ENCODE results near the gene DMTF1.

DMTF1 gene

GRCh38 chr7:87148332-87148955 is 3.8 kb upstream of the DMTF1 start:
- no peak overlapping the region for H3K23ac ChIP-seq (ENCODE audit: low read length in 2 of 2)
- no peak overlapping the region for H2BK15ac ChIP-seq (ENCODE audit: low read depth, poor library complexity, severe bottlenecking)
- no peak overlapping the region for H2BK120ac ChIP-seq (ENCODE audit: low read depth, low read length)
- H3K18ac ChIP-seq (ENCODE audit: low read depth in 1 of 2, low read length in 2 of 2), result no peak overlapping the region
- H2BK12ac ChIP-seq (ENCODE audit: low read length in 2 of 2), result no peak overlapping the region
- no peak overlapping the region for H3K27ac ChIP-seq (ENCODE audit: low read length, poor library complexity, severe bottlenecking)
- no peak overlapping the region for H3K4ac ChIP-seq (ENCODE audit: low read depth in 1 of 2, low read length in 2 of 2)
- peak overlapping the region; percentile 55 for H3K9ac ChIP-seq (ENCODE audit: low read length)
- no peak overlapping the region for H2AK5ac ChIP-seq (ENCODE audit: low read length, severe bottlenecking)
- H3K4me1 ChIP-seq (ENCODE audit: control insufficient read depth, insufficient read depth, low read depth, low read length), result no peaks in the 10 kb centered on the region
- no peaks in the 10 kb centered on the region for H3K9me3 ChIP-seq (ENCODE audit: control insufficient read depth, low read length)
- no CpG with 5 or more reads among the region's 1 CpG for WGBS
- no peaks in the 10 kb centered on the region for H3K36me3 ChIP-seq (ENCODE audit: control insufficient read depth in 1 of 2, insufficient read depth in 2 of 2, low read depth in 1 of 2, low read length in 2 of 2)
- no peaks in the 10 kb centered on the region for H3K79me1 ChIP-seq (replicated peaks; ENCODE audit: low read length, poor library complexity, severe bottlenecking)
- no peak overlapping the region for H3K4me3 ChIP-seq (ENCODE audit: insufficient read depth in 1 of 2, low read depth in 1 of 2, low read length in 2 of 2)
- H2AFZ ChIP-seq (ENCODE audit: low read depth, low read length), result no peak overlapping the region
- H2BK5ac ChIP-seq (ENCODE audit: low read depth, low read length, poor library complexity, severe bottlenecking), result no peak overlapping the region
- H3K14ac ChIP-seq (ENCODE audit: low read length in 2 of 2), result no peak overlapping the region
- no peak overlapping the region for H4K91ac ChIP-seq (ENCODE audit: low read length)
- DNase-seq, result peak; percentile 62
- H3K4me2 ChIP-seq (ENCODE audit: low read length, poor library complexity, severe bottlenecking), result no peak overlapping the region
- H3K27me3 ChIP-seq (ENCODE audit: control insufficient read depth in 1 of 2, insufficient read depth in 1 of 2, low read length in 2 of 2), result no peaks in the 10 kb centered on the region
- no peak overlapping the region for H4K8ac ChIP-seq (ENCODE audit: low read length)

GRCh38 chr7:87151002-87151728 is 1.1 kb upstream of the DMTF1 start:
- 67% methylated on average over 6 of the region's 9 CpGs for WGBS
- Histone ChIP-seq H3K18ac (ENCODE audit: low read depth in 1 of 2, low read length in 2 of 2) (no peak overlapping the region), H3K4ac (ENCODE audit: low read depth in 1 of 2, low read length in 2 of 2) (no peak overlapping the region), H3K9ac (ENCODE audit: low read length) (peak overlapping the region; percentile 99), H2AFZ (ENCODE audit: low read depth, low read length) (no peak overlapping the region), H2BK15ac (ENCODE audit: low read depth, poor library complexity, severe bottlenecking) (no peak overlapping the region), H4K8ac (ENCODE audit: low read length) (no peak overlapping the region), H2BK5ac (ENCODE audit: low read depth, low read length, poor library complexity, severe bottlenecking) (no peak overlapping the region), H3K4me3 (ENCODE audit: insufficient read depth in 1 of 2, low read depth in 1 of 2, low read length in 2 of 2) (peak overlapping the region in 1 of 2 experiments; percentile 93), H2BK12ac (ENCODE audit: low read length in 2 of 2) (no peak overlapping the region), H3K27me3 (ENCODE audit: control insufficient read depth in 1 of 2, insufficient read depth in 1 of 2, low read length in 2 of 2) (no peaks in the 10 kb centered on the region), H3K9me3 (ENCODE audit: control insufficient read depth, low read length) (no peaks in the 10 kb centered on the region), H3K23ac (ENCODE audit: low read length in 2 of 2) (no peak overlapping the region), H2BK120ac (ENCODE audit: low read depth, low read length) (no peak overlapping the region), H3K27ac (ENCODE audit: low read length, poor library complexity, severe bottlenecking) (no peak overlapping the region), H3K36me3 (ENCODE audit: control insufficient read depth in 1 of 2, insufficient read depth in 2 of 2, low read depth in 1 of 2, low read length in 2 of 2) (no peaks in the 10 kb centered on the region), H3K14ac (ENCODE audit: low read length in 2 of 2) (no peak overlapping the region), H4K91ac (ENCODE audit: low read length) (no peak overlapping the region), H3K79me1 (replicated peaks; ENCODE audit: low read length, poor library complexity, severe bottlenecking) (no peaks in the 10 kb centered on the region), H3K4me1 (ENCODE audit: control insufficient read depth, insufficient read depth, low read depth, low read length) (no peaks in the 10 kb centered on the region), H3K4me2 (ENCODE audit: low read length, poor library complexity, severe bottlenecking) (no peak overlapping the region), H2AK5ac (ENCODE audit: low read length, severe bottlenecking) (no peak overlapping the region)
- DNase-seq, result no peak

GRCh38 chr7:87151729-87152111 is 533 bp upstream of the DMTF1 start:
- WGBS, result 4% methylated on average over 10 of the region's 13 CpGs
- Histone ChIP-seq H3K4ac (ENCODE audit: low read depth in 1 of 2, low read length in 2 of 2) (peak overlapping the region in 1 of 2 experiments; percentile 43), H4K8ac (ENCODE audit: low read length) (peak overlapping the region; percentile 8), H3K9ac (ENCODE audit: low read length) (peak overlapping the region; percentile 99), H2BK12ac (ENCODE audit: low read length in 2 of 2) (no peak overlapping the region), H3K27ac (ENCODE audit: low read length, poor library complexity, severe bottlenecking) (peak overlapping the region; percentile 84), H2BK15ac (ENCODE audit: low read depth, poor library complexity, severe bottlenecking) (no peak overlapping the region), H3K4me1 (ENCODE audit: control insufficient read depth, insufficient read depth, low read depth, low read length) (no peaks in the 10 kb centered on the region), H3K4me2 (ENCODE audit: low read length, poor library complexity, severe bottlenecking) (peak overlapping the region; percentile 68), H3K18ac (ENCODE audit: low read depth in 1 of 2, low read length in 2 of 2) (peak overlapping the region; percentile 67 to 90), H3K4me3 (ENCODE audit: insufficient read depth in 1 of 2, low read depth in 1 of 2, low read length in 2 of 2) (peak overlapping the region; percentile 75 to 93), H3K79me1 (replicated peaks; ENCODE audit: low read length, poor library complexity, severe bottlenecking) (no peaks in the 10 kb centered on the region), H2AK5ac (ENCODE audit: low read length, severe bottlenecking) (no peak overlapping the region), H3K27me3 (ENCODE audit: control insufficient read depth in 1 of 2, insufficient read depth in 1 of 2, low read length in 2 of 2) (no peaks in the 10 kb centered on the region), H4K91ac (ENCODE audit: low read length) (no peak overlapping the region), H2BK5ac (ENCODE audit: low read depth, low read length, poor library complexity, severe bottlenecking) (no peak overlapping the region), H3K23ac (ENCODE audit: low read length in 2 of 2) (no peak overlapping the region), H2BK120ac (ENCODE audit: low read depth, low read length) (no peak overlapping the region), H3K14ac (ENCODE audit: low read length in 2 of 2) (peak overlapping the region in 1 of 2 experiments; percentile 26), H3K36me3 (ENCODE audit: control insufficient read depth in 1 of 2, insufficient read depth in 2 of 2, low read depth in 1 of 2, low read length in 2 of 2) (no peaks in the 10 kb centered on the region), H3K9me3 (ENCODE audit: control insufficient read depth, low read length) (no peaks in the 10 kb centered on the region), H2AFZ (ENCODE audit: low read depth, low read length) (peak overlapping the region; percentile 96)
- no peak for DNase-seq

- H2BK120ac ChIP-seq (ENCODE audit: low read depth, low read length), result peak overlapping the region; percentile 92
- no peaks in the 10 kb centered on the region for H3K79me1 ChIP-seq (replicated peaks; ENCODE audit: low read length, poor library complexity, severe bottlenecking)
- H3K27me3 ChIP-seq (ENCODE audit: control insufficient read depth in 1 of 2, insufficient read depth in 1 of 2, low read length in 2 of 2), result no peaks in the 10 kb centered on the region
- under 1% methylated on average over 23 of the region's 25 CpGs for WGBS
- peak overlapping the region; percentile 63 for H3K4me2 ChIP-seq (ENCODE audit: low read length, poor library complexity, severe bottlenecking)
- H3K9me3 ChIP-seq (ENCODE audit: control insufficient read depth, low read length), result no peaks in the 10 kb centered on the region
- peak; percentile 47 for DNase-seq
- H3K4me1 ChIP-seq (ENCODE audit: control insufficient read depth, insufficient read depth, low read depth, low read length), result no peaks in the 10 kb centered on the region
- peak overlapping the region in 1 of 2 experiments; percentile 34 for H3K23ac ChIP-seq (ENCODE audit: low read length in 2 of 2)
- peak overlapping the region; percentile 97 to 100 for H3K18ac ChIP-seq (ENCODE audit: low read depth in 1 of 2, low read length in 2 of 2)
- H3K27ac ChIP-seq (ENCODE audit: low read length, poor library complexity, severe bottlenecking), result peak overlapping the region; percentile 94
- peak overlapping the region; percentile 59 for H2AK5ac ChIP-seq (ENCODE audit: low read length, severe bottlenecking)
- H2AFZ ChIP-seq (ENCODE audit: low read depth, low read length), result no peak overlapping the region
- no peak overlapping the region for H2BK12ac ChIP-seq (ENCODE audit: low read length in 2 of 2)
- H3K9ac ChIP-seq (ENCODE audit: low read length), result peak overlapping the region; percentile 99
- H3K14ac ChIP-seq (ENCODE audit: low read length in 2 of 2), result peak overlapping the region; percentile 57 to 99
- no peaks in the 10 kb centered on the region for H3K36me3 ChIP-seq (ENCODE audit: control insufficient read depth in 1 of 2, insufficient read depth in 2 of 2, low read depth in 1 of 2, low read length in 2 of 2)
- no peak overlapping the region for H2BK15ac ChIP-seq (ENCODE audit: low read depth, poor library complexity, severe bottlenecking)
- peak overlapping the region; percentile 85 for H4K8ac ChIP-seq (ENCODE audit: low read length)
- peak overlapping the region; percentile 90 for H2BK5ac ChIP-seq (ENCODE audit: low read depth, low read length, poor library complexity, severe bottlenecking)
- peak overlapping the region; percentile 93 to 99 for H3K4me3 ChIP-seq (ENCODE audit: insufficient read depth in 1 of 2, low read depth in 1 of 2, low read length in 2 of 2)
- H4K91ac ChIP-seq (ENCODE audit: low read length), result no peak overlapping the region
- peak overlapping the region in 1 of 2 experiments; percentile 92 for H3K4ac ChIP-seq (ENCODE audit: low read depth in 1 of 2, low read length in 2 of 2)
Measured at GRCh38 chr7:87152897-87153641, 816 bp downstream of the DMTF1 start.

All from mesenchymal stem cell (in vitro differentiated cells and primary cell).